ENCODE measurements around the gene BSND.

BSND gene

GRCh38 chr1:55048453-55049270 is 49.9 kb downstream of the BSND start:
- DNase-seq (ENCODE audit: low read depth): no peak

- no peak for DNase-seq (ENCODE audit: low read depth)
Measured at GRCh38 chr1:55049271-55049913, 50.7 kb downstream of the BSND start.

GRCh38 chr1:55049914-55050278 is 51.2 kb downstream of the BSND start:
- no peak for DNase-seq (ENCODE audit: low read depth)

- no peak for DNase-seq (ENCODE audit: low read depth)
Measured at GRCh38 chr1:55050283-55050682, 51.5 kb downstream of the BSND start.

- no peak for DNase-seq (ENCODE audit: low read depth)
Measured at GRCh38 chr1:55051169-55051568, 52.4 kb downstream of the BSND start.

- DNase-seq (ENCODE audit: low read depth): no peak
Measured at GRCh38 chr1:55051621-55052020, 52.9 kb downstream of the BSND start.

GRCh38 chr1:55052221-55053142 is 53.7 kb downstream of the BSND start:
- no peak for DNase-seq (ENCODE audit: low read depth)

GRCh38 chr1:55053265-55053954 is 54.7 kb downstream of the BSND start:
- DNase-seq (ENCODE audit: low read depth): no peak

- no peak for DNase-seq (ENCODE audit: low read depth)
Measured at GRCh38 chr1:55054396-55054795, 55.7 kb downstream of the BSND start.

GRCh38 chr1:55055084-55055882 is 56.5 kb downstream of the BSND start:
- no peak for DNase-seq (ENCODE audit: low read depth)

- no peak for DNase-seq (ENCODE audit: low read depth)
Measured at GRCh38 chr1:55055951-55056631, 57.4 kb downstream of the BSND start.

GRCh38 chr1:55056632-55056992 is 57.9 kb downstream of the BSND start:
- DNase-seq (ENCODE audit: low read depth): no peak

GRCh38 chr1:55057270-55057955 is 58.7 kb downstream of the BSND start:
- DNase-seq (ENCODE audit: low read depth): no peak

GRCh38 chr1:55057956-55058298 is 59.2 kb downstream of the BSND start:
- DNase-seq (ENCODE audit: low read depth): no peak

GRCh38 chr1:55059302-55060132 is 60.8 kb downstream of the BSND start:
- DNase-seq (ENCODE audit: low read depth): no peak

- DNase-seq (ENCODE audit: low read depth): no peak
Measured at GRCh38 chr1:55060133-55060999, 61.6 kb downstream of the BSND start.

- DNase-seq (ENCODE audit: low read depth): no peak
Measured at GRCh38 chr1:55061000-55061705, 62.4 kb downstream of the BSND start.
